ENCODE results near the gene CYP51A1.
A peak's percentile ranks its signal among the peaks of the same experiment; 100 is the strongest.
"Not testable (repeated sequence)": the region's sequence is repeated elsewhere in the genome, so short reads cannot be mapped to it uniquely, and the experiment has no call there.

CYP51A1 gene

DNA sequence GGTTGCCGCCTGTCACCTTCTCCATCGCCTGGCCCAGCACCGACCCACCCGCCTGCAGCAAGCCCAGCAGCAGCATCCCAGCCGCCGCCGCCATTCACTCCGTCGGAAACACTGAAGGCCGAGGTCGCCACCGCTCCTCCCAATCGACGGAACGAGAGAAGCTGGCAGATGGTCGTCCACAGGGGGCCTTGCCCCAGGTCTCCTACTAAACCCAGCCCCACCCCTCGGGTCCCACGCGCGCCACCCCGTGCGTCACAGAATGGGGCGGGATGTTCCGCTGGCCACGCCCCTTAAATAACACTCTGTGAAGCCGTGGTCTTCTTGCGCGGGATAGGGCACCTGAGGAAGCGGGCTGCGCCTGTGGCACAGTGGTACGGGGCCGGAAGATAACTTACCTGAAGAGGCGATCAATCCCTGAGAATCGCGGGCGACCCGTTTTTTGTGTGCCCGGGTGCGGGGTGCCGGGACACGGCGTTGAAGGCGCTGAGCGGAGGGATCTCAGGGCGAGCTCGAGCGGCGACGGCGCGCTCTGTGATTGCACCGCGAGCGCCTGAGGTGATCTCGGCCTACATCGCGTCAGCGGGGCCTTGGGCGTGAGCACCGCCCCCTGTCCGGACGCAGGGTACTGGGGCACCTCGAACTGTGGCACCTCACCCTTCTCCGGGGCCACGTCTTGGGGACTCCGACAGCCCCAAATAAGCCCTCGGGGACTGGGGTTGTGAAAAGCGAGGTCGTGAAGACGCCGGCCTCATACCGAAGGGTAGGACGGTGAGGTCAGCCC, at the start of gene CYP51A1:
TSS of gene CYP51A1 (minus strand) at position 207 of the 781 bp plus-strand sequence. CDS start at position 94, 113 bp downstream.
- H3K4me3 ChIP-seq (ENCODE audit: low read length): peak within 1 kb of the TSS; percentile 88
- TF ChIP-seq, protein P1, sequence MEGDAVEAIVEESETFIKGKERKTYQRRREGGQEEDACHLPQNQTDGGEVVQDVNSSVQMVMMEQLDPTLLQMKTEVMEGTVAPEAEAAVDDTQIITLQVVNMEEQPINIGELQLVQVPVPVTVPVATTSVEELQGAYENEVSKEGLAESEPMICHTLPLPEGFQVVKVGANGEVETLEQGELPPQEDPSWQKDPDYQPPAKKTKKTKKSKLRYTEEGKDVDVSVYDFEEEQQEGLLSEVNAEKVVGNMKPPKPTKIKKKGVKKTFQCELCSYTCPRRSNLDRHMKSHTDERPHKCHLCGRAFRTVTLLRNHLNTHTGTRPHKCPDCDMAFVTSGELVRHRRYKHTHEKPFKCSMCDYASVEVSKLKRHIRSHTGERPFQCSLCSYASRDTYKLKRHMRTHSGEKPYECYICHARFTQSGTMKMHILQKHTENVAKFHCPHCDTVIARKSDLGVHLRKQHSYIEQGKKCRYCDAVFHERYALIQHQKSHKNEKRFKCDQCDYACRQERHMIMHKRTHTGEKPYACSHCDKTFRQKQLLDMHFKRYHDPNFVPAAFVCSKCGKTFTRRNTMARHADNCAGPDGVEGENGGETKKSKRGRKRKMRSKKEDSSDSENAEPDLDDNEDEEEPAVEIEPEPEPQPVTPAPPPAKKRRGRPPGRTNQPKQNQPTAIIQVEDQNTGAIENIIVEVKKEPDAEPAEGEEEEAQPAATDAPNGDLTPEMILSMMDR (conservative IDR thresholded peaks at IDR 0.05; ENCODE audit: low read length): 0 out of 2 replicates have a peak, but pooled peaks have one; percentile 5
- DNase-seq (ENCODE audit: low read depth): peak; percentile 91

DNA sequence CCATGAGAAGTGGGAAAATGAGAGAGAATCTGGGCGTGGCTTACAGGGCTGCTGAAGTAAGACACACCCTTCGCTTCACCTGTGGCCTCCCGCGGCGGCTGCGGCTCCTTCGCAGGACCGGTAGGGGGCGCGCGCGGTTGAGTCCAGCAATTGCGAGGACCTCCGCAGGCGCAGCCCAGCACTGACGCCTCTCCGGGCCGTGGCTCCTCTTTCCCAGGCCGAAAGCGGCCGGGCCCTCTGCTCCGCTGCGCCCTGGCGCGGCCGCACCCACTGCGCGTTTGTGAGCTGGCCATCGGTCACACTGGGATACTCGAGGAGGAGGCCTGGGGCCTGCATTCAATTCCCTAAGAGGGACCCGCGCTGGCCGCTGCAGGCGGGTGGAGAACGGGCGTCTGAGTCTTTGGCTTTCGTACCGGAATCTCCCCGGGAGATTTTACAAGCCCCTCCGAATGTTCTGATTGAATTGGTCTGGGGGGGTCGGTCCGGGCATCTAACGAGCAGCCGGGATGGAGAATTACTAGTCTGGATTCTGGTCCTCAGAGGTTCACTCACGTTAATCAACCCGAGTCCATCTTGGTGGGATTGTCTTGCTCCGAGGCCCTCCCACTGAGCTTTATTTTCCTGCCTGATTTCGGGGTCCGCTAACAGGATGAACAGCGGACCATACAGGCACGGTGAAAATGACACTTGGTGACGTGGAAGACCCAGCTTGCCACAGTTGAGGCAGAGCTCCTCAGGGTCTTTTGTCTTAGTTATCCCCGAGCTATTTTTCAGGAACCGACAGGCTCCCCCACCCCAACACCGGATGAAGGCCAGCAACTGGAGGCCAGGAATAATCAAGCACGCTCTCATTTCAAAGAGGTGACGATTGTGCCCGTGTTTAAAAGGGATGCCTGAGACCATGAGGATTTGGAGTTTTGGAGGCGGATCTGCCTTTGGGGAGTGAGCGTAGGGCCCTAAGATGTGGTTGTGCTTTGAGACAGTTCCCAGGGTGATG, 44.9 kb upstream of the CYP51A1 start, which contains the start of gene LRRD1:
TSS of gene LRRD1 (minus strand) at position 215 of the 997 bp plus-strand sequence. CDS start 13,940 bp downstream, outside the sequence.
- H3K4me3 ChIP-seq (ENCODE audit: low read length): peak within 1 kb of the TSS; percentile 55
- TF ChIP-seq, protein P1 (conservative IDR thresholded peaks at IDR 0.05; ENCODE audit: low read length): peak; percentile 83

DNA sequence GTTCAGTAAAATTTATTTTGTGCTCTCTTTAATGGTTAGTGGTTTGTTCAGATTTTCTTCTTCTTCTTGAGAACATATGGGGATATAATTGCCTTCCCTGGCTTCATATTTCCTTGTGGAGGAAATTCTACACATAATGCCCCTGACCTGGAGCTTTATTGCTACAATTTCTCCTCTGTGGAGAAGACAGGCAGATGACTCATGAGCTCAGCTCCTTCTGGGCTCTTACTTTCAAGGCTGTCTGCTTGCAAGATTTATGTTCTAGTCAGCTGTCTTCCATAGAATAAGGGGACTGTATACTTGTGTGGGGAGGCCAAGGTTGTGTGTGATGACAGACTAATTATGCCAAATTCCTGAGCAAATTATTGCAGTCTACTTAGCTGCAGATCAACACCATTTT, 43.1 kb upstream of the CYP51A1 start:
- peak; percentile 39 for DNase-seq (ENCODE audit: low read depth)
- TF ChIP-seq, protein P1 (conservative IDR thresholded peaks at IDR 0.05; ENCODE audit: low read length): no peak
- H3K4me3 ChIP-seq (ENCODE audit: low read length): no peak overlapping the region

More for the DNA sequence above, 44.9 kb upstream of the CYP51A1 start, which contains the start of gene LRRD1:
- DNase-seq (ENCODE audit: low read depth): peak; percentile 81

DNA sequence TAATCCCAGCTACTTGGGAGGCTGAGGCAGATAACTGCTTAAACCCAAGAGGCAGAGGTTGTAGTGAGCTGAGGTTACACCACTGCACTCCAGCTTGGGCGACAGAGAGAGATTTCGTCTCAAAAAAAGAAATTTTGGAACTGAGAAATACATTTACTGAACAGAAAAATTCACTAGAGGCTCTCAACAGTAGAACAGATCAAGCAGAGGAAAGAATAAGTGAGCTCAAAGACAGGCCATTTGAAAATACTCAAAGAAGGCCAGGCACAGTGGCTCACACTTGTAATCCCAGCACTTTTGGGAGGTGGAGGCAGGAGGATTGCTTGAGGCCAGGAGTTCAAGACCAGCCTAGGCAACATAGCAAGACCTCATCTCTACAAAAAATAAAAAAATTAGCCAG, 35.3 kb upstream of the CYP51A1 start:
- not testable (repeated sequence) for H3K4me3 ChIP-seq (ENCODE audit: low read length); DNase-seq (ENCODE audit: low read depth)

DNA sequence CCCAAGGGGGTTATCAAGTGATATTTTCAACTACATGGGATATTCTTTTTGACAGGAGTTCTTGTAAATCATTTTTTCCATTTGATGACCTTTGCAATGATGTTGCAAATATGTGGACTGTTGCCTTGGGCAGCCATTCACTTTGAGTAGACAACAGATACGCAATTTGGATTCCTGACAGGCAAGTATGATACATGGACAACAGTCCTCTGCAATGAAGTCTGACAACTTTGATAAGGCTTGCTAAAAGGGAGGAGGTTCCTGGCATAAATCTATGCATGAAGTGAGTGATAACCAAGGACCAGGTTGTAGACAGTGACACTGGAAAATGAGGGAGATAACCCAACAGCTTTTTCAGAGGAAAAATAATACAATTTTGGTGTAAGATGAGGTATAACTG, 27.0 kb upstream of the CYP51A1 start:
- H3K4me3 ChIP-seq (ENCODE audit: low read length): no peak overlapping the region
- TF ChIP-seq, protein P1 (conservative IDR thresholded peaks at IDR 0.05; ENCODE audit: low read length): no peak
- DNase-seq (ENCODE audit: low read depth): no peak

DNA sequence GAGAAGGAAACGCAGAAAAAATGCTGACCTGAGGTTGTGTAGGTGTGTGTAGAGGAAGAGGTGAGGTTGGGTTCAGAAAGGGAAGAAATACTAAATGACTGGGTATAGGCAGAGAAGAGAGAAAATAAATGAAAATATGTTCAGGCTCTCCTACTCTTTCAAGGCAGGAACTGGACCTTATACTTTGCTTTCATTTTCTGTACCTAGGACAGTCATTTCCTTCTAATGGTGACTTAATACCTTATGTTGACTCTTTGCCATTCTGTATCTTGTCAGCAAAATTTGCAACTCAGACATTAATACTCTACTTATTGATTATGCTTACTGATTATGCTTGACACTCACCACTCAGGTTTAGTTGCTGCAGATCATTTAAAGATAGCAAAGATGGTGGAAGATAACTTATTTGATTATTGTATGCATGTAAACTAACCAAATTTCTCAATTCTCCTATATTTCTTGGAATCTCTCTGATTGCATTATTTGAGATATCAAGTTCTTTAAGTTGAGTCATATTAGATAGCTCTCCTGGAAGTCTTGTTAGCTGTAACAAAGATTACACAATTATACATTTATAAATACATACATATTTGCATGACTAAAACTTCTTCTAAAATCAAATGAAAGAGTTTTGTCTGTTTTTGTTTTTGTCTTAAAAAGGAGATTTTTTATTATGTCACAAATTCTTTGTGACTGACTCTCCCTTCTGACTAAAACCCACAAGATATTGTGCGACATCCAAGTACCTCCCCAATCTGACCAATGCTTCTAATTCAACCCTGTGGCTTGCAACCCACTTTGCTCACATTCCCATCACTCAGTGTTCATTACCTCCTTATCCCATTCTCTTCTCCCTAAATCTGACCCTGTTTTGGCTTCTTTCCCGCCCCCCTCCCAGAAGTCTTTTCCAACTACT, 24.6 kb upstream of the CYP51A1 start:
- TF ChIP-seq, protein P1 (conservative IDR thresholded peaks at IDR 0.05; ENCODE audit: low read length): no peak
- H3K4me3 ChIP-seq (ENCODE audit: low read length): no peak overlapping the region
- DNase-seq (ENCODE audit: low read depth): peak; percentile 93

Measured in AG10803 (cell line).